IMR-90 (cell line): ENCODE measurements around the gene LINC00237. TPM values are rescaled to one million over a fixed set of nuclear protein-coding genes. Genes with fewer than 3 reads are reported as not detected.

Experiments
- ATAC-seq: fragments of 200-7000 bp; cut with Tn5 transposase; 2 replicates; pipeline ENCODE4 v1.9.1; 2020; ENCODE audit warnings: low read depth, mild to moderate bottlenecking, moderate library complexity
- BruUV-seq: library from RNA; stranded (reverse); fragments of 400-500 nt; replicated peaks from 2 replicates; lab custom pipeline; 2021; lab: Mats Ljungman, UMichigan
- CTCF ChIA-PET: fragments of 300-600 bp; formaldehyde crosslinking; extraction: SDS; loops from one replicate; lab custom pipeline; 2021; ENCODE audit warnings: antibody characterized with exemption; lab: Yijun Ruan, JAX
- POLR2A ChIA-PET: fragments of 300-600 bp; sonication (Branson Sonifier 250); formaldehyde crosslinking; loops from one replicate; lab custom pipeline; 2022; ENCODE audit warnings: antibody characterized with exemption; ENCODE audit not compliant: unreplicated experiment; lab: Charles Lee
- DNase-seq: peaks from one replicate; pipeline ENCODE4 v3.0.0; 2013
- H2AFZ ChIP-seq: replicated peaks from 2 replicates; pipeline ENCODE3; 2013; ENCODE audit warnings: low read length, mild to moderate bottlenecking; ENCODE audit not compliant: poor library complexity
- H2AK5ac ChIP-seq: 2 replicates; pipeline ENCODE4 v1.6.1; 2013; ENCODE audit warnings: low read depth, low read length, inconsistent platforms
- H2AK9ac ChIP-seq: replicated peaks from 2 replicates; pipeline ENCODE3; 2013; ENCODE audit warnings: mild to moderate bottlenecking, low read depth, low read length, moderate library complexity; ENCODE audit not compliant: poor library complexity
- H2BK120ac ChIP-seq: 2 replicates; pipeline ENCODE4 v1.6.1; 2013; ENCODE audit warnings: low read depth, low read length, inconsistent platforms
- H2BK15ac ChIP-seq: 3 replicates; pipeline ENCODE4 v1.6.1; 2013; ENCODE audit warnings: low read depth, low read length, inconsistent platforms
- H2BK20ac ChIP-seq: 2 replicates; pipeline ENCODE4 v1.6.1; 2013; ENCODE audit warnings: low read depth, mild to moderate bottlenecking, inconsistent platforms, low read length, moderate library complexity
- H2BK5ac ChIP-seq: 2 replicates; pipeline ENCODE4 v1.6.1; 2013; ENCODE audit warnings: mild to moderate bottlenecking, low read depth, low read length, inconsistent platforms; ENCODE audit not compliant: poor library complexity, severe bottlenecking
- H3K14ac ChIP-seq: replicated peaks from 2 replicates; pipeline ENCODE4 v1.6.1; 2013; ENCODE audit warnings: low read depth, low read length, inconsistent platforms
- H3K18ac ChIP-seq: 2 replicates; pipeline ENCODE4 v1.6.1; 2013; ENCODE audit warnings: low read depth, low read length, control low read depth
- H3K23ac ChIP-seq: 2 replicates; pipeline ENCODE4 v1.6.1; 2013; ENCODE audit warnings: low read depth, low read length, inconsistent platforms
- H3K27ac ChIP-seq: 2 replicates; pipeline ENCODE4 v1.5.1; 2013; ENCODE audit warnings: mild to moderate bottlenecking, control low read depth, low read length; ENCODE audit not compliant: insufficient read depth
- H3K27me3 ChIP-seq: 2 replicates; pipeline ENCODE4 v1.6.1; 2013; ENCODE audit warnings: low read length; ENCODE audit not compliant: control insufficient read depth, insufficient read depth
- H3K36me3 ChIP-seq: 2 replicates; pipeline ENCODE4 v1.6.1; 2013; ENCODE audit warnings: low read length, mixed read lengths; ENCODE audit not compliant: control insufficient read depth, insufficient read depth
- H3K4ac ChIP-seq: 2 replicates; pipeline ENCODE4 v1.6.1; 2013; ENCODE audit warnings: low read depth, low read length, inconsistent platforms
- H3K4me1 ChIP-seq: 2 replicates; pipeline ENCODE4 v1.6.1; 2013; ENCODE audit warnings: low read length, mixed read lengths; ENCODE audit not compliant: control insufficient read depth, insufficient read depth
- H3K4me2 ChIP-seq: 2 replicates; pipeline ENCODE4 v1.6.1; 2013; ENCODE audit warnings: low read depth, mild to moderate bottlenecking, control low read depth, low read length, moderate library complexity
- H3K4me3 ChIP-seq: 2 replicates; pipeline ENCODE4 v1.5.1; 2013; ENCODE audit warnings: low read depth, mild to moderate bottlenecking, control low read depth, low read length, moderate library complexity; ENCODE audit not compliant: insufficient read depth
- H3K56ac ChIP-seq: 2 replicates; pipeline ENCODE4 v1.6.1; 2013; ENCODE audit warnings: low read length, inconsistent platforms; ENCODE audit not compliant: insufficient read depth; ENCODE audit errors: extremely low read depth
- H3K79me1 ChIP-seq, 2 experiments: 2 replicates each; pipeline ENCODE4 v1.6.1; 2013; ENCODE audit warnings: low read length in 2 of 2, inconsistent platforms in 1 of 2, low read depth in 1 of 2
- H3K9ac ChIP-seq: 2 replicates; pipeline ENCODE4 v1.6.1; 2013; ENCODE audit warnings: low read depth, low read length, control low read depth
- H3K9me1 ChIP-seq: 2 replicates; pipeline ENCODE4 v1.6.1; 2013; ENCODE audit warnings: low read length, inconsistent platforms; ENCODE audit not compliant: insufficient read depth
- H3K9me3 ChIP-seq: 2 replicates; pipeline ENCODE4 v1.6.1; 2013; ENCODE audit warnings: low read length; ENCODE audit not compliant: control insufficient read depth, insufficient read depth
- H4K20me1 ChIP-seq: 2 replicates; pipeline ENCODE4 v1.6.1; 2013; ENCODE audit warnings: low read length, inconsistent platforms; ENCODE audit not compliant: insufficient read depth
- H4K5ac ChIP-seq: 2 replicates; pipeline ENCODE4 v1.6.1; 2013; ENCODE audit warnings: mild to moderate bottlenecking, low read depth, low read length, control low read depth
- H4K8ac ChIP-seq, 2 experiments: 2 replicates each; pipeline ENCODE4 v1.6.1; 2013; ENCODE audit warnings: low read depth in 2 of 2, low read length in 2 of 2, control low read depth in 1 of 2, inconsistent platforms in 1 of 2
- H4K91ac ChIP-seq: 2 replicates; pipeline ENCODE4 v1.6.1; 2013; ENCODE audit warnings: low read depth, low read length, inconsistent platforms; ENCODE audit not compliant: insufficient read depth
- CTCF ChIP-seq: conservative IDR thresholded peaks from 2 replicates; pipeline ENCODE4 v1.5.1; 2012; ENCODE audit warnings: mild to moderate bottlenecking, low read depth, low read length, improper control_type of control experiment
- MAFK ChIP-seq: IDR thresholded peaks from 2 replicates; pipeline ENCODE4 v1.6.1; 2012; ENCODE audit warnings: low read depth, low read length, improper control_type of control experiment
- NFE2L2 ChIP-seq: fragments of 150-350 bp; IDR thresholded peaks from 2 replicates; pipeline ENCODE4 v1.6.1; 2016; ENCODE audit warnings: low read depth, mild to moderate bottlenecking, low read length
- RCOR1 ChIP-seq: IDR thresholded peaks from 2 replicates; pipeline ENCODE4 v1.6.1; 2012; ENCODE audit warnings: mild to moderate bottlenecking, low read length, improper control_type of control experiment; ENCODE audit not compliant: insufficient replicate concordance
- RFX5 ChIP-seq: IDR thresholded peaks from 2 replicates; pipeline ENCODE4 v1.8.0; 2012; ENCODE audit warnings: low read depth, mild to moderate bottlenecking, low read length, moderate library complexity
- SMC3 ChIP-seq: fragments of 150-350 bp; IDR thresholded peaks from 2 replicates; pipeline ENCODE4 v1.6.1; 2016; ENCODE audit warnings: low read depth, mild to moderate bottlenecking, antibody characterized with exemption, low read length, moderate library complexity
- WGBS, 2 experiments: methylation state at CpG; one replicate each; pipeline versions ENCODE4 v1.1.5 to v1.1.7; 2013; ENCODE audit warnings: missing lambda C conversion rate in 2 of 2; ENCODE audit not compliant: insufficient read length in 1 of 2; ENCODE audit errors: extremely low coverage in 2 of 2; 5-methylcytosine and 5-hydroxymethylcytosine counted together
- dilution Hi-C: fragments of 300-500 bp; cut with HindIII; formaldehyde crosslinking; loops from one replicate; pipeline ENCODE4 v1.14.3; 2018; ENCODE audit warnings: low sequenced_read_pairs; ENCODE audit not compliant: unreplicated experiment
- in situ Hi-C: fragments of 300-500 bp; cut with MboI; formaldehyde crosslinking; loops from 3 replicates; pipeline ENCODE4 v1.14.3; 2019; ENCODE audit warnings: low sequenced_read_pairs, inconsistent platforms, mixed read lengths
- intact Hi-C: fragments of 100-400 bp; cut with micrococcal nuclease; formaldehyde crosslinking; loops from 2 replicates; pipeline ENCODE4 v1.10.0; 2022
- polyA plus RNA-seq, 3 experiments: library from polyadenylated mRNA; depleted of rRNA; stranded (reverse); fragments of >200 nt; gene quantifications; 2 replicates each; pipeline ENCODE4 v1.2.3, GENCODE V29; 2012; ENCODE audit warnings: low replicate concordance in 1 of 3
- total RNA-seq: library from RNA; depleted of rRNA; stranded (reverse); fragments of >200 nt; gene quantifications from 2 replicates; pipeline ENCODE4 v1.2.3, GENCODE V29; 2012
- TF ChIP-seq, protein P1 (sequence below): fragments of 150-350 bp; IDR thresholded peaks from 2 replicates; pipeline ENCODE4 v1.6.1; 2016; ENCODE audit warnings: low read depth, mild to moderate bottlenecking, low read length, moderate library complexity, borderline replicate concordance

The LINC00237 gene
- total and polyA plus RNA-seq, 2 of the 4 experiments (the other 2 are of a cell fraction): not detected

DNA sequence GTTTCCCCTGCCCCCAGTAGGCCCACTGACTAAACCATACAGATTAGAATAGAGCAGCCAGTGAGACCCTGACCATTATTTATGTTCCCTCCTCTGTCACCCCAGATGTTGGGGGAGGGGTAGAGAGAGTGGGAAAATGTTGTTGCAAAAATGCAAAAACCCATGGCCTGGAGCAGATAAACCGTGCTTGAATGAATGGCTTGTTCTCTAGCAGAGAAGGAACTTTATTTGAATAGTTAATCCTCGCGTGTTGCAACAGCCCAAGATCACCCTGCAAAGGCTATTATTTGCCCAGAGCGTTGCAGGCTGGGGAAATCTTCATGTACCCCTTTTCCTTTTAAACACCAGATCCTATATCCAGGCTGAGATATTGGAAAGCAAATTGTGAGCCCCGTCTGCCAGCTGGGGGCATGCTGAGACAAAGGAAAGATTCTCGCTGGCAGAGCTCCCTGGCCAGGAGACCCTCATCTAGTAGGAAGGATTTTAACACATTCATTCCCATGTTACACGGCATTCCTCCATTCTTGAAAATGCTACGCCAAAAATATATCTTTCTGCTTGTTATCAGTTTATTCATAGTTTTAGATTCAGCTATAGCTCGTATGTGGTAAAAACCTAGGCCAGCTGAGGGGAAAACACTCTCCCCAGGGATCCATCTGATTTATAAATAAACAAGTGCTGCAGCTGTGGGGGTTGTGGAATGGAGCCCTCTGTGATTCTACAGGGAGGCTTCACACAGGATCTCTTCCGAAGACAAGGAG is 53.0 kb downstream of the LINC00237 start:
- Histone ChIP-seq H3K4me2 (no peak overlapping the region), H3K4ac (no peak overlapping the region), H2AK9ac (no peak overlapping the region), H3K4me3 (no peak overlapping the region), H3K27ac (no peak overlapping the region), H3K9me1 (no peaks in the 10 kb centered on the region), H3K56ac (no peak overlapping the region), H3K36me3 (no peaks in the 10 kb centered on the region), H4K20me1 (no peaks in the 10 kb centered on the region), H3K9me3 (no peaks in the 10 kb centered on the region), H2BK20ac (no peak overlapping the region), H2BK5ac (no peak overlapping the region), H2BK15ac (no peak overlapping the region), H3K79me1 (no peaks in the 10 kb centered on the region), H2BK120ac (no peak overlapping the region), H2AK5ac (no peak overlapping the region), H3K27me3 (no peaks in the 10 kb centered on the region), H3K18ac (no peak overlapping the region), H4K5ac (no peak overlapping the region), H2AFZ (no peak overlapping the region), H3K9ac (no peak overlapping the region), H3K14ac (no peak overlapping the region), H4K8ac (no peak overlapping the region), H3K23ac (no peak overlapping the region), H4K91ac (no peak overlapping the region), H3K4me1 (no peaks in the 10 kb centered on the region)
- 0% methylated on average over 1 of the region's 10 CpGs; no CpG with 5 or more reads in 1 of the 2 experiments for WGBS, 2 experiments
- DNase-seq (no peak), ATAC-seq (no peak)
- dilution Hi-C loops: no loop called here
- in situ Hi-C loops: no loop called here
- intact Hi-C loops: no loop called here
- TF ChIP-seq CTCF (no peak), SMC3 (no peak), NFE2L2 (no peak), RCOR1 (no peak), RFX5 (no peak), MAFK (no peak)
- TF ChIP-seq, protein P1, sequence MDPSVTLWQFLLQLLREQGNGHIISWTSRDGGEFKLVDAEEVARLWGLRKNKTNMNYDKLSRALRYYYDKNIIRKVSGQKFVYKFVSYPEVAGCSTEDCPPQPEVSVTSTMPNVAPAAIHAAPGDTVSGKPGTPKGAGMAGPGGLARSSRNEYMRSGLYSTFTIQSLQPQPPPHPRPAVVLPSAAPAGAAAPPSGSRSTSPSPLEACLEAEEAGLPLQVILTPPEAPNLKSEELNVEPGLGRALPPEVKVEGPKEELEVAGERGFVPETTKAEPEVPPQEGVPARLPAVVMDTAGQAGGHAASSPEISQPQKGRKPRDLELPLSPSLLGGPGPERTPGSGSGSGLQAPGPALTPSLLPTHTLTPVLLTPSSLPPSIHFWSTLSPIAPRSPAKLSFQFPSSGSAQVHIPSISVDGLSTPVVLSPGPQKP: no peak
- no TSS peak for BruUV-seq
- ChIA-PET CTCF (no interaction called here), POLR2A (no interaction called here)
